ENCODE measurements around the gene CIT. TPM values are rescaled to one million over a fixed set of nuclear protein-coding genes. Genes with fewer than 3 reads are reported as not detected.

CIT gene
- total and polyA plus RNA-seq, 7 donors = 1.2 to 9.2 (median 5.4) TPM

DNA sequence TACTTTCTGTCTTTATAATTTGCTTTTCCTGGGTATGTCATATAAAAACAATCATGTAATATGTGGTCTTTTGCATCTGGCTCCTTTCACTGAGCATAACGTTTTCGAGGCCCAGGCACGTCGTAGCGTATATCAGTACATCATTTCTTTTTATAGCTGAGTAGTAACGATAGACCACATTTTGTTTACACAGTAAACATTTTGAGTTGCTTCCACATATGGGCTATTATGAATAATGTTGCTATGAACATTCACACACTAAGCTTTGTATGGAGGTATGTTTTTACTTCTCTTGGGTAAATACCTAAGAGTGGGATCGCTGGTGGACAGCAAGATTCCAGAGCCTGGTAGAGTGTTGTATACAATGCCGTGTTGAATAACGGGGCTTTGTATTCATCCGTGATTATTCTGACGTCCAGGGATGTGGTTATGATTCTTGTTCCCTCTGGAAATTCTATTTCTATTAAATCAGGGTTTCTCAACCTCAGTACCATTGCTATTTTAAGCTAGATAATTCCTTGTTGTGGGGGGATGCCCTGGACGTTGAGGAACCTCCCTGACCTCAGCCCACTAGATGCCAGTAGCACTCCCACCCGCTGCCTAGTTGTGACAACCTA is 38.9 kb upstream of the CIT start:
- no peak for DNase-seq
- Histone ChIP-seq H3K9me3 (no peaks in the 10 kb centered on the region), H3K27me3 (peaks cover 0 to 9% (median 0%) of the 10 kb centered on the region in 3 donors), H3K4me3 (no peak overlapping the region), H3K4me1 (no peaks in the 10 kb centered on the region), H3K36me3 (no peaks in the 10 kb centered on the region), H3K27ac (no peak overlapping the region)
- 37 to 76% methylated on average over 13 of the region's 13 CpGs for WGBS, 2 donors
- TF ChIP-seq POLR2AphosphoS5 (IDR thresholded peaks at IDR 0.05) (no peak), EP300 (IDR thresholded peaks at IDR 0.05) (no peak), POLR2A (IDR thresholded peaks at IDR 0.05) (no peak)
- TF ChIP-seq, protein P1, sequence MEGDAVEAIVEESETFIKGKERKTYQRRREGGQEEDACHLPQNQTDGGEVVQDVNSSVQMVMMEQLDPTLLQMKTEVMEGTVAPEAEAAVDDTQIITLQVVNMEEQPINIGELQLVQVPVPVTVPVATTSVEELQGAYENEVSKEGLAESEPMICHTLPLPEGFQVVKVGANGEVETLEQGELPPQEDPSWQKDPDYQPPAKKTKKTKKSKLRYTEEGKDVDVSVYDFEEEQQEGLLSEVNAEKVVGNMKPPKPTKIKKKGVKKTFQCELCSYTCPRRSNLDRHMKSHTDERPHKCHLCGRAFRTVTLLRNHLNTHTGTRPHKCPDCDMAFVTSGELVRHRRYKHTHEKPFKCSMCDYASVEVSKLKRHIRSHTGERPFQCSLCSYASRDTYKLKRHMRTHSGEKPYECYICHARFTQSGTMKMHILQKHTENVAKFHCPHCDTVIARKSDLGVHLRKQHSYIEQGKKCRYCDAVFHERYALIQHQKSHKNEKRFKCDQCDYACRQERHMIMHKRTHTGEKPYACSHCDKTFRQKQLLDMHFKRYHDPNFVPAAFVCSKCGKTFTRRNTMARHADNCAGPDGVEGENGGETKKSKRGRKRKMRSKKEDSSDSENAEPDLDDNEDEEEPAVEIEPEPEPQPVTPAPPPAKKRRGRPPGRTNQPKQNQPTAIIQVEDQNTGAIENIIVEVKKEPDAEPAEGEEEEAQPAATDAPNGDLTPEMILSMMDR (IDR thresholded peaks at IDR 0.05) = no peak
- intact Hi-C loops (cut with DNase I) = no loop called here

DNA sequence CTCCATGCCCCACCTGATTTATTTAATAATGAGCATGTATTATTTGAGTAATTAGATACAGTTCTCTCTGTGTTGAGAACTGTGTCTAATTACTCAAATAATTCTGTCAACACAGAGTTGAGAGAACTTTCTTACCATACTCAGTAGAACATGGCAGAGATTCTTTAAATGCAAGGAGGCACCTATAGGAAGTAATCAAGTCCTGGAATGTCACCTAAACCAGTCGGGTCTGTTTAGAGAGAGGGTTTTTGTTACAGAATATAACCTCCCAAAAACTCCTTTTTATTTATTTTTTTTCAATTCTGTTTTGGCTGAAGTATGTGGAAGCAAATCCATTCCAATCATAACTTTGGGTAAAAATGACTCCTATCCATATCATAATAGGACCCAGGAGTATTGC is 37.5 kb upstream of the CIT start:
- TF ChIP-seq, protein P1 (IDR thresholded peaks at IDR 0.05) = no peak
- TF ChIP-seq POLR2AphosphoS5 (IDR thresholded peaks at IDR 0.05) (no peak), EP300 (IDR thresholded peaks at IDR 0.05) (no peak), POLR2A (IDR thresholded peaks at IDR 0.05) (no peak)
- WGBS, 2 donors = 21 to 24% methylated on average over 1 of the region's 1 CpG
- Histone ChIP-seq H3K9me3 (no peaks in the 10 kb centered on the region), H3K27ac (no peak overlapping the region), H3K4me3 (no peak overlapping the region), H3K4me1 (no peaks in the 10 kb centered on the region), H3K27me3 (no peaks in the 10 kb centered on the region), H3K36me3 (no peaks in the 10 kb centered on the region)
- no peak for DNase-seq
- intact Hi-C loops (cut with DNase I) = no loop called here

DNA sequence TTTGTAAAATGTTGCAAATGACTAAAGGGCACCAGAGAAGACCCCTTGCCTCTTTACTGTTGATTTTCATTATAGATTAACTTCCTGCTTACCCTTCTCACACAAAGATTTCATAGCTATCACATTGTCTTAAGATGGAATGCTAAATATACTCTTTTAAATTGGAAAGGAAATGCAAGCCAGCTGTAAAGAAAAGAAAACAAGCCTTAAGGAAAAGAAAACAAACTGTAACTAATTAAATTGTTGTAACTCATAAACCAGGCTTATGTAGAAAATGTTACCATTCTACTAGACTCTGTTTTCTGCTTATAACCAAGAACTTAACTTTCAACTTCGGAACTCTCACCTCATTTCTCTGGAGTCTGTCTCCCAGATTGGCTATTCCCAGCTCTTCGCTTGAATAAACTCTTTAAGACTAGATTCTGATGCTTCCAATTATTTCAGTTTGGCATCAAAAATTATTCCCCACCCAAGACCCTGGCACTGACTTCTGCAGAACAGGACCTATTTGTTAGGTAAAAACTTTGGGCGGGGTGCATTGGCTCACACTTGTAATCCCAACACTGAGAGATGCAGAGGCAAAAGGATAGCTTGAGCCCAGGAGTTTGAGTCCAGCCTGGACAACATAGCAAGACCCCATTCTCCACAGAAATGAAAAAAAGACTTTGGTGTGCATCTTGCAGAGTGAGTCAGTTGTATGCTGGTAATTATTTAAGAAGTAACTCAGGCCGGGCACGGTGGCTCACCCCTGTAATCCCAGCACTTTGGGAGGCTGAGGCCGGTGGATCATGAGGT is 36.6 kb upstream of the CIT start:
- intact Hi-C loops (cut with DNase I) = no loop called here
- H3K4me3 ChIP-seq = no peak overlapping the region
- 93 to 95% methylated on average over 6 of the region's 6 CpGs for WGBS, 2 donors

DNA sequence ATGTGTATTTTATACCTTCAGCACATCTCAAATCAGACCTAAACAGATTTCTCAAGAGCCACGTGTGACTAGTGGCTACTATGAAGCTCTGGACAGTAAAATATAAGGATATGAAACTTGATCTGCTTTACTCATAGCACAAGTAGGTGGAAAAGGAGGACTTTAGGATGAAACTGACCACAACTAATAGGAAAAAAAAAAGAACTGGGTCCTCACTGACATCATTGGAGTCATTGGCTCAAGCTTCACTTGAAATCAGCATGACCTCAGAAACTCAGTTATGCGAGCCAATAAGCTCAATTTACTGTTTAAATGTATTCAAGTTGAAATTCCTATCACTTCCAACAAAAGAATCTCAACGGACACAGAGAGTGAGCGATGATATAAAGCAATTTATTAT is 34.1 kb upstream of the CIT start:
- intact Hi-C loops (cut with DNase I) = no loop called here
- H3K36me3 ChIP-seq = no peaks in the 10 kb centered on the region
- DNase-seq = no peak
- H3K27me3 ChIP-seq = no peaks in the 10 kb centered on the region
- TF ChIP-seq POLR2AphosphoS5 (IDR thresholded peaks at IDR 0.05) (no peak), EP300 (IDR thresholded peaks at IDR 0.05) (no peak), POLR2A (IDR thresholded peaks at IDR 0.05) (no peak)
- TF ChIP-seq, protein P1 (IDR thresholded peaks at IDR 0.05) = no peak
- no peak overlapping the region for H3K4me3 ChIP-seq
- no peak overlapping the region for H3K27ac ChIP-seq
- 72 to 78% methylated on average over 4 of the region's 4 CpGs for WGBS, 2 donors
- no peaks in the 10 kb centered on the region for H3K9me3 ChIP-seq
- no peaks in the 10 kb centered on the region for H3K4me1 ChIP-seq

More for the DNA sequence above, 36.6 kb upstream of the CIT start:
- Histone ChIP-seq H3K9me3 (no peaks in the 10 kb centered on the region), H3K4me1 (no peaks in the 10 kb centered on the region), H3K27me3 (no peaks in the 10 kb centered on the region), H3K27ac (no peak overlapping the region), H3K36me3 (no peaks in the 10 kb centered on the region)
- DNase-seq = no peak
- TF ChIP-seq, protein P1 (IDR thresholded peaks at IDR 0.05) = no peak
- TF ChIP-seq POLR2AphosphoS5 (IDR thresholded peaks at IDR 0.05) = no peak
- TF ChIP-seq POLR2A (IDR thresholded peaks at IDR 0.05) = no peak
- TF ChIP-seq EP300 (IDR thresholded peaks at IDR 0.05) = no peak

All from sigmoid colon (tissue), 7 donors.